IMR-90 (cell line): ENCODE data around the gene SLC9B2. TPM values are rescaled to one million over a fixed set of nuclear protein-coding genes. Genes with fewer than 3 reads are reported as not detected.

Source experiments
- ATAC-seq: fragments of 200-7000 bp; cut with Tn5 transposase; 2 replicates; pipeline ENCODE4 v1.9.1; 2020; ENCODE audit warnings: low read depth, mild to moderate bottlenecking, moderate library complexity
- BruUV-seq: library from RNA; stranded (reverse); fragments of 400-500 nt; replicated peaks from 2 replicates; lab custom pipeline; 2021; lab: Mats Ljungman, UMichigan
- CTCF ChIA-PET: fragments of 300-600 bp; formaldehyde crosslinking; extraction: SDS; loops from one replicate; lab custom pipeline; 2021; ENCODE audit warnings: antibody characterized with exemption; lab: Yijun Ruan, JAX
- POLR2A ChIA-PET: fragments of 300-600 bp; sonication (Branson Sonifier 250); formaldehyde crosslinking; loops from one replicate; lab custom pipeline; 2022; ENCODE audit warnings: antibody characterized with exemption; ENCODE audit not compliant: unreplicated experiment; lab: Charles Lee
- DNase-seq: peaks from one replicate; pipeline ENCODE4 v3.0.0; 2013
- H2AFZ ChIP-seq: replicated peaks from 2 replicates; pipeline ENCODE3; 2013; ENCODE audit warnings: low read length, mild to moderate bottlenecking; ENCODE audit not compliant: poor library complexity
- H2AK5ac ChIP-seq: 2 replicates; pipeline ENCODE4 v1.6.1; 2013; ENCODE audit warnings: low read depth, low read length, inconsistent platforms
- H2AK9ac ChIP-seq: replicated peaks from 2 replicates; pipeline ENCODE3; 2013; ENCODE audit warnings: mild to moderate bottlenecking, low read depth, low read length, moderate library complexity; ENCODE audit not compliant: poor library complexity
- H2BK120ac ChIP-seq: 2 replicates; pipeline ENCODE4 v1.6.1; 2013; ENCODE audit warnings: low read depth, low read length, inconsistent platforms
- H2BK15ac ChIP-seq: 3 replicates; pipeline ENCODE4 v1.6.1; 2013; ENCODE audit warnings: low read depth, low read length, inconsistent platforms
- H2BK20ac ChIP-seq: 2 replicates; pipeline ENCODE4 v1.6.1; 2013; ENCODE audit warnings: low read depth, mild to moderate bottlenecking, inconsistent platforms, low read length, moderate library complexity
- H2BK5ac ChIP-seq: 2 replicates; pipeline ENCODE4 v1.6.1; 2013; ENCODE audit warnings: mild to moderate bottlenecking, low read depth, low read length, inconsistent platforms; ENCODE audit not compliant: poor library complexity, severe bottlenecking
- H3K14ac ChIP-seq: replicated peaks from 2 replicates; pipeline ENCODE4 v1.6.1; 2013; ENCODE audit warnings: low read depth, low read length, inconsistent platforms
- H3K18ac ChIP-seq: 2 replicates; pipeline ENCODE4 v1.6.1; 2013; ENCODE audit warnings: low read depth, low read length, control low read depth
- H3K23ac ChIP-seq: 2 replicates; pipeline ENCODE4 v1.6.1; 2013; ENCODE audit warnings: low read depth, low read length, inconsistent platforms
- H3K27ac ChIP-seq: 2 replicates; pipeline ENCODE4 v1.5.1; 2013; ENCODE audit warnings: mild to moderate bottlenecking, control low read depth, low read length; ENCODE audit not compliant: insufficient read depth
- H3K27me3 ChIP-seq: 2 replicates; pipeline ENCODE4 v1.6.1; 2013; ENCODE audit warnings: low read length; ENCODE audit not compliant: control insufficient read depth, insufficient read depth
- H3K36me3 ChIP-seq: 2 replicates; pipeline ENCODE4 v1.6.1; 2013; ENCODE audit warnings: low read length, mixed read lengths; ENCODE audit not compliant: control insufficient read depth, insufficient read depth
- H3K4ac ChIP-seq: 2 replicates; pipeline ENCODE4 v1.6.1; 2013; ENCODE audit warnings: low read depth, low read length, inconsistent platforms
- H3K4me1 ChIP-seq: 2 replicates; pipeline ENCODE4 v1.6.1; 2013; ENCODE audit warnings: low read length, mixed read lengths; ENCODE audit not compliant: control insufficient read depth, insufficient read depth
- H3K4me2 ChIP-seq: 2 replicates; pipeline ENCODE4 v1.6.1; 2013; ENCODE audit warnings: low read depth, mild to moderate bottlenecking, control low read depth, low read length, moderate library complexity
- H3K4me3 ChIP-seq: 2 replicates; pipeline ENCODE4 v1.5.1; 2013; ENCODE audit warnings: low read depth, mild to moderate bottlenecking, control low read depth, low read length, moderate library complexity; ENCODE audit not compliant: insufficient read depth
- H3K56ac ChIP-seq: 2 replicates; pipeline ENCODE4 v1.6.1; 2013; ENCODE audit warnings: low read length, inconsistent platforms; ENCODE audit not compliant: insufficient read depth; ENCODE audit errors: extremely low read depth
- H3K79me1 ChIP-seq, 2 experiments: 2 replicates each; pipeline ENCODE4 v1.6.1; 2013; ENCODE audit warnings: low read length in 2 of 2, inconsistent platforms in 1 of 2, low read depth in 1 of 2
- H3K9ac ChIP-seq: 2 replicates; pipeline ENCODE4 v1.6.1; 2013; ENCODE audit warnings: low read depth, low read length, control low read depth
- H3K9me1 ChIP-seq: 2 replicates; pipeline ENCODE4 v1.6.1; 2013; ENCODE audit warnings: low read length, inconsistent platforms; ENCODE audit not compliant: insufficient read depth
- H3K9me3 ChIP-seq: 2 replicates; pipeline ENCODE4 v1.6.1; 2013; ENCODE audit warnings: low read length; ENCODE audit not compliant: control insufficient read depth, insufficient read depth
- H4K20me1 ChIP-seq: 2 replicates; pipeline ENCODE4 v1.6.1; 2013; ENCODE audit warnings: low read length, inconsistent platforms; ENCODE audit not compliant: insufficient read depth
- H4K5ac ChIP-seq: 2 replicates; pipeline ENCODE4 v1.6.1; 2013; ENCODE audit warnings: mild to moderate bottlenecking, low read depth, low read length, control low read depth
- H4K8ac ChIP-seq, 2 experiments: 2 replicates each; pipeline ENCODE4 v1.6.1; 2013; ENCODE audit warnings: low read depth in 2 of 2, low read length in 2 of 2, control low read depth in 1 of 2, inconsistent platforms in 1 of 2
- H4K91ac ChIP-seq: 2 replicates; pipeline ENCODE4 v1.6.1; 2013; ENCODE audit warnings: low read depth, low read length, inconsistent platforms; ENCODE audit not compliant: insufficient read depth
- CEBPB ChIP-seq: IDR thresholded peaks from 2 replicates; pipeline ENCODE4 v1.6.1; 2012; ENCODE audit warnings: low read depth, low read length, improper control_type of control experiment
- CHD1 ChIP-seq: IDR thresholded peaks from 2 replicates; pipeline ENCODE4 v1.6.1; 2012; ENCODE audit warnings: low read depth, low read length, improper control_type of control experiment
- CTCF ChIP-seq: conservative IDR thresholded peaks from 2 replicates; pipeline ENCODE4 v1.5.1; 2012; ENCODE audit warnings: mild to moderate bottlenecking, low read depth, low read length, improper control_type of control experiment
- ELK1 ChIP-seq: fragments of 150-350 bp; IDR thresholded peaks from 2 replicates; pipeline ENCODE4 v1.6.1; 2016; ENCODE audit warnings: low read depth, mild to moderate bottlenecking, low read length, moderate library complexity, borderline replicate concordance
- FOS ChIP-seq: fragments of 150-350 bp; IDR thresholded peaks from 2 replicates; pipeline ENCODE4 v1.6.1; 2016; ENCODE audit warnings: low read depth, low read length
- MAFK ChIP-seq: IDR thresholded peaks from 2 replicates; pipeline ENCODE4 v1.6.1; 2012; ENCODE audit warnings: low read depth, low read length, improper control_type of control experiment
- MAZ ChIP-seq: IDR thresholded peaks from 2 replicates; pipeline ENCODE4 v1.6.1; 2012; ENCODE audit warnings: low read depth, mild to moderate bottlenecking, low read length, improper control_type of control experiment, moderate library complexity, borderline replicate concordance
- MXI1 ChIP-seq: IDR thresholded peaks from 2 replicates; pipeline ENCODE4 v1.6.1; 2012; ENCODE audit warnings: low read depth, mild to moderate bottlenecking, low read length, moderate library complexity, borderline replicate concordance
- NFE2L2 ChIP-seq: fragments of 150-350 bp; IDR thresholded peaks from 2 replicates; pipeline ENCODE4 v1.6.1; 2016; ENCODE audit warnings: low read depth, mild to moderate bottlenecking, low read length
- POLR2A ChIP-seq: IDR thresholded peaks from 2 replicates; pipeline ENCODE4 v1.6.1; 2012; ENCODE audit warnings: mild to moderate bottlenecking, low read depth, low read length
- RAD21 ChIP-seq: IDR thresholded peaks from 2 replicates; pipeline ENCODE4 v1.6.1; 2012; ENCODE audit warnings: low read length, improper control_type of control experiment
- RCOR1 ChIP-seq: IDR thresholded peaks from 2 replicates; pipeline ENCODE4 v1.6.1; 2012; ENCODE audit warnings: mild to moderate bottlenecking, low read length, improper control_type of control experiment; ENCODE audit not compliant: insufficient replicate concordance
- RFX5 ChIP-seq: IDR thresholded peaks from 2 replicates; pipeline ENCODE4 v1.8.0; 2012; ENCODE audit warnings: low read depth, mild to moderate bottlenecking, low read length, moderate library complexity
- SMC3 ChIP-seq: fragments of 150-350 bp; IDR thresholded peaks from 2 replicates; pipeline ENCODE4 v1.6.1; 2016; ENCODE audit warnings: low read depth, mild to moderate bottlenecking, antibody characterized with exemption, low read length, moderate library complexity
- WGBS, 2 experiments: methylation state at CpG; one replicate each; pipeline versions ENCODE4 v1.1.5 to v1.1.7; 2013; ENCODE audit warnings: missing lambda C conversion rate in 2 of 2; ENCODE audit not compliant: insufficient read length in 1 of 2; ENCODE audit errors: extremely low coverage in 2 of 2; 5-methylcytosine and 5-hydroxymethylcytosine counted together
- dilution Hi-C: fragments of 300-500 bp; cut with HindIII; formaldehyde crosslinking; loops from one replicate; pipeline ENCODE4 v1.14.3; 2018; ENCODE audit warnings: low sequenced_read_pairs; ENCODE audit not compliant: unreplicated experiment
- in situ Hi-C: fragments of 300-500 bp; cut with MboI; formaldehyde crosslinking; loops from 3 replicates; pipeline ENCODE4 v1.14.3; 2019; ENCODE audit warnings: low sequenced_read_pairs, inconsistent platforms, mixed read lengths
- intact Hi-C: fragments of 100-400 bp; cut with micrococcal nuclease; formaldehyde crosslinking; loops from 2 replicates; pipeline ENCODE4 v1.10.0; 2022
- polyA plus RNA-seq, 3 experiments: library from polyadenylated mRNA; depleted of rRNA; stranded (reverse); fragments of >200 nt; gene quantifications; 2 replicates each; pipeline ENCODE4 v1.2.3, GENCODE V29; 2012; ENCODE audit warnings: low replicate concordance in 1 of 3
- total RNA-seq: library from RNA; depleted of rRNA; stranded (reverse); fragments of >200 nt; gene quantifications from 2 replicates; pipeline ENCODE4 v1.2.3, GENCODE V29; 2012

Gene SLC9B2
- total and polyA plus RNA-seq, 2 of the 4 experiments (the other 2 are of a cell fraction): 5.7 to 9.0 TPM

DNA sequence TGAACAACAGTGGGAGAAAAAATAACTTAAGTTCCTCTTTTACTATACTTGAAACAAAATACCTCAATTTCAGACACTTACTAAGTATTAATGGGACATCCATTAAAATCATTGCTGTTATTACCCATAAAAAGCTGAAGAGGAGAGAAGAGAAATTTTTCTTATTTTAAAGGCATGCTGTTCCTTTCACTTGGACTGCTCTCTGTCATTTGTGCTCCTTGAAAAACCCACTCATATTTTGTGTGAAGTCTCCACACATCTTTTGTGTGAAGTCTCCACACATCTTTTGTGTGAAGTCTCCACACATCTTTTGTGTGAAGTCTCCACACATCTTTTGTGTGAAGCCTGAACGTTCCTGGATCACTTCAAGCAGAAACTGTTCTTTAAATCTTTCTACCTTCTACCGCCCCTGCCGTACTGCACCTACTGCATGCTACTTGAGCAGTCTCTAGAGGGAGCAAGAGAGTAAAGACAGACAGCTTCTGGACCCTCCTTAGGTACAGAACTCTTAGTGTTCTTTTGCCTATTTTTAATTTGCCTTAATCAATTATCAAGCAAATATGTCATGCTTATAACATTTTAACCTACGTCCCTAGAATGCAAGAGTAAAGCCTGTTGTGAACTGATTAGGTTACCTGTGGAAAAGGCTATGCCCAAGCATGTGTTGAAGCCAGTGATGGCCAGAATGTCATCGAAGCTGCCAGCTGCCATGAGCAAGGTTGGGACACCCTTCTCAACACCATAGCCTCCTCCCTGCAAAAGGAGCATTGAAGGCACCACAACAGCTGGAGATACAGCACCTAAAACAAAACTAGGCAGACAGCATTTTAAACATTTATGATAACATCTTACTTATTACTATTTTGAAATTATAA, 29.9 kb downstream of the SLC9B2 start:
- H3K9me3 ChIP-seq: no peaks in the 10 kb centered on the region
- no CpG with 5 or more reads among the region's 5 CpGs for WGBS, 2 experiments
- no peak overlapping the region for H4K91ac ChIP-seq
- H2AK9ac ChIP-seq: no peak overlapping the region
- intact Hi-C loops: loop anchor here (5.0 kb wide), 1 partner anchor 46 kb away; no protein-coding TSS in a partner anchor
- BruUV-seq: no TSS peak
- H2BK120ac ChIP-seq: no peak overlapping the region
- H3K4ac ChIP-seq: no peak overlapping the region
- no peak overlapping the region for H3K56ac ChIP-seq
- H4K20me1 ChIP-seq: no peaks in the 10 kb centered on the region
- H3K4me2 ChIP-seq: no peak overlapping the region
- dilution Hi-C loops: no loop called here
- no peak overlapping the region for H3K9ac ChIP-seq
- H3K4me1 ChIP-seq: peaks cover 1% of the 10 kb centered on the region; the same call in 1 of the 2 replicates
- H3K9me1 ChIP-seq: no peaks in the 10 kb centered on the region
- no peak overlapping the region for H2BK15ac ChIP-seq
- no peak overlapping the region for H3K27ac ChIP-seq
- ChIA-PET CTCF (interaction anchor here (1.0 to 1.7 kb wide), 4 partner anchors 10 to 45 kb away, joined by 4 to 5 read pairs (median 4); no protein-coding TSS in a partner anchor), POLR2A (no interaction called here)
- H4K5ac ChIP-seq: no peak overlapping the region
- no peaks in the 10 kb centered on the region; the same call in 1 of the 2 replicates for H3K36me3 ChIP-seq
- no peaks in the 10 kb centered on the region for H3K27me3 ChIP-seq
- H3K18ac ChIP-seq: no peak overlapping the region
- no peak overlapping the region for H4K8ac ChIP-seq
- no peak overlapping the region for H3K23ac ChIP-seq
- no peaks in the 10 kb centered on the region for H3K79me1 ChIP-seq
- H2BK5ac ChIP-seq: no peak overlapping the region
- no peak overlapping the region for H2AFZ ChIP-seq
- in situ Hi-C loops: no loop called here
- no peak overlapping the region for H3K4me3 ChIP-seq
- no peak overlapping the region for H2AK5ac ChIP-seq
- ATAC-seq (peak; percentile 87), DNase-seq (peak; percentile 46)
- H2BK20ac ChIP-seq: no peak overlapping the region
- no peak overlapping the region for H3K14ac ChIP-seq
- TF ChIP-seq FOS (no peak), CTCF (peak; percentile 55), RCOR1 (no peak), POLR2A (no peak), CHD1 (no peak), RAD21 (peak; percentile 42), ELK1 (no peak), MXI1 (no peak), MAFK (no peak), MAZ (no peak), SMC3 (peak; percentile 36; the same call in 1 of the 2 replicates), RFX5 (no peak), CEBPB (no peak), NFE2L2 (no peak)
